ENCODE measurements around the gene RAB6B. TPM values are rescaled to one million over a fixed set of nuclear protein-coding genes. Genes with fewer than 3 reads are reported as not detected.

Gene RAB6B
- total RNA-seq, 1 experiment from 2014 or later = 18.0 TPM

DNA sequence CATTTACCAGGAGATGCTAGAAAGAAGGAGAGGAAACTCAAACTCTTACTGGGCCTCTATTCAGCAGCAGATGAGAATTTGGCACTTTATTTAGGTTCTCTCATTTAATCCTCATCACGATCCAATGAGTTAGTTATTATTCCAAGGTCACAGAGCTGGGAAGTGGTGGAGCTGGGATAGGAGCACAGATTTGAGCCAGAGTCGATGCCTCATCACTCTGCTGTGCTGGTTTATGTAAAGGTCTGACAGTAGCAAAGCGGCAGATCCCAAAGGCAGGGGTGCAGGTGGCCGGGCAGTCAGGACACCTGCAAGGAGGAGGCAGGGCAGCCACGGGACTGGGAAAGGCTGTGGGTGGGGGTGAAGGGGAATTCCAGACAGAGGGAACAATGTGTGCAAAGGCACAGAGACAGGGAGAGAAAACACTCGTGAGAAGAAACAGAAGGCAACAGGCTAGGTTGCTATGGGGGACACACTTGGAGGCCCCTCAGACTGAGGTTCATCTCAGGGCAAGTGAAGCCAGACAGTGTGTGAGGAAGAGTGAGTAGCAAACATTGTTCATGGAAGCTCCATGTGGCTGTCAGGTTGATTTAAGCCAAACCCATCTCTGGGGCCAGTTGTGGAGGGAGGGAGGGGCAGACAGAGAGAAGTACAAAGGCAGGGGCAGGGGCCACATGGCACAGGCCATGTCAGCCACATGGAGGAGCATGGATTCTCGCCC is 26.8 kb downstream of the RAB6B start:
- ATAC-seq = no peak
- Mint-ChIP-seq H3K4me1 (peaks cover 19% of the 10 kb centered on the region), H3K27ac (no peak overlapping the region), H3K9me3 (no peaks in the 10 kb centered on the region), H3K4me3 (no peak overlapping the region), H3K27me3 (ENCODE audit: low read depth) (no peaks in the 10 kb centered on the region), H3K36me3 (no peaks in the 10 kb centered on the region)
- no peak for DNase-seq (ENCODE audit: low spot score)
- CTCF ChIA-PET = no interaction called here
- TF ChIP-seq EMX1 (CRISPR knock-in tag; IDR thresholded peaks at IDR 0.05) (no peak), ZNF232 (CRISPR knock-in tag; IDR thresholded peaks at IDR 0.05) (no peak), FOXJ3 (CRISPR knock-in tag; IDR thresholded peaks at IDR 0.05; ENCODE audit: borderline replicate concordance) (no peak), FOXK1 (CRISPR knock-in tag; IDR thresholded peaks at IDR 0.05) (no peak), RORB (CRISPR knock-in tag; IDR thresholded peaks at IDR 0.05) (no peak)
- TF ChIP-seq, protein P1, sequence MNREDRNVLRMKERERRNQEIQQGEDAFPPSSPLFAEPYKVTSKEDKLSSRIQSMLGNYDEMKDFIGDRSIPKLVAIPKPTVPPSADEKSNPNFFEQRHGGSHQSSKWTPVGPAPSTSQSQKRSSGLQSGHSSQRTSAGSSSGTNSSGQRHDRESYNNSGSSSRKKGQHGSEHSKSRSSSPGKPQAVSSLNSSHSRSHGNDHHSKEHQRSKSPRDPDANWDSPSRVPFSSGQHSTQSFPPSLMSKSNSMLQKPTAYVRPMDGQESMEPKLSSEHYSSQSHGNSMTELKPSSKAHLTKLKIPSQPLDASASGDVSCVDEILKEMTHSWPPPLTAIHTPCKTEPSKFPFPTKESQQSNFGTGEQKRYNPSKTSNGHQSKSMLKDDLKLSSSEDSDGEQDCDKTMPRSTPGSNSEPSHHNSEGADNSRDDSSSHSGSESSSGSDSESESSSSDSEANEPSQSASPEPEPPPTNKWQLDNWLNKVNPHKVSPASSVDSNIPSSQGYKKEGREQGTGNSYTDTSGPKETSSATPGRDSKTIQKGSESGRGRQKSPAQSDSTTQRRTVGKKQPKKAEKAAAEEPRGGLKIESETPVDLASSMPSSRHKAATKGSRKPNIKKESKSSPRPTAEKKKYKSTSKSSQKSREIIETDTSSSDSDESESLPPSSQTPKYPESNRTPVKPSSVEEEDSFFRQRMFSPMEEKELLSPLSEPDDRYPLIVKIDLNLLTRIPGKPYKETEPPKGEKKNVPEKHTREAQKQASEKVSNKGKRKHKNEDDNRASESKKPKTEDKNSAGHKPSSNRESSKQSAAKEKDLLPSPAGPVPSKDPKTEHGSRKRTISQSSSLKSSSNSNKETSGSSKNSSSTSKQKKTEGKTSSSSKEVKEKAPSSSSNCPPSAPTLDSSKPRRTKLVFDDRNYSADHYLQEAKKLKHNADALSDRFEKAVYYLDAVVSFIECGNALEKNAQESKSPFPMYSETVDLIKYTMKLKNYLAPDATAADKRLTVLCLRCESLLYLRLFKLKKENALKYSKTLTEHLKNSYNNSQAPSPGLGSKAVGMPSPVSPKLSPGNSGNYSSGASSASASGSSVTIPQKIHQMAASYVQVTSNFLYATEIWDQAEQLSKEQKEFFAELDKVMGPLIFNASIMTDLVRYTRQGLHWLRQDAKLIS (CRISPR knock-in tag; IDR thresholded peaks at IDR 0.05; ENCODE audit: borderline replicate concordance) = no peak
- TF ChIP-seq, protein P2, sequence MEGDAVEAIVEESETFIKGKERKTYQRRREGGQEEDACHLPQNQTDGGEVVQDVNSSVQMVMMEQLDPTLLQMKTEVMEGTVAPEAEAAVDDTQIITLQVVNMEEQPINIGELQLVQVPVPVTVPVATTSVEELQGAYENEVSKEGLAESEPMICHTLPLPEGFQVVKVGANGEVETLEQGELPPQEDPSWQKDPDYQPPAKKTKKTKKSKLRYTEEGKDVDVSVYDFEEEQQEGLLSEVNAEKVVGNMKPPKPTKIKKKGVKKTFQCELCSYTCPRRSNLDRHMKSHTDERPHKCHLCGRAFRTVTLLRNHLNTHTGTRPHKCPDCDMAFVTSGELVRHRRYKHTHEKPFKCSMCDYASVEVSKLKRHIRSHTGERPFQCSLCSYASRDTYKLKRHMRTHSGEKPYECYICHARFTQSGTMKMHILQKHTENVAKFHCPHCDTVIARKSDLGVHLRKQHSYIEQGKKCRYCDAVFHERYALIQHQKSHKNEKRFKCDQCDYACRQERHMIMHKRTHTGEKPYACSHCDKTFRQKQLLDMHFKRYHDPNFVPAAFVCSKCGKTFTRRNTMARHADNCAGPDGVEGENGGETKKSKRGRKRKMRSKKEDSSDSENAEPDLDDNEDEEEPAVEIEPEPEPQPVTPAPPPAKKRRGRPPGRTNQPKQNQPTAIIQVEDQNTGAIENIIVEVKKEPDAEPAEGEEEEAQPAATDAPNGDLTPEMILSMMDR (IDR thresholded peaks at IDR 0.05) = no peak
- POLR2A ChIA-PET = no interaction called here

DNA sequence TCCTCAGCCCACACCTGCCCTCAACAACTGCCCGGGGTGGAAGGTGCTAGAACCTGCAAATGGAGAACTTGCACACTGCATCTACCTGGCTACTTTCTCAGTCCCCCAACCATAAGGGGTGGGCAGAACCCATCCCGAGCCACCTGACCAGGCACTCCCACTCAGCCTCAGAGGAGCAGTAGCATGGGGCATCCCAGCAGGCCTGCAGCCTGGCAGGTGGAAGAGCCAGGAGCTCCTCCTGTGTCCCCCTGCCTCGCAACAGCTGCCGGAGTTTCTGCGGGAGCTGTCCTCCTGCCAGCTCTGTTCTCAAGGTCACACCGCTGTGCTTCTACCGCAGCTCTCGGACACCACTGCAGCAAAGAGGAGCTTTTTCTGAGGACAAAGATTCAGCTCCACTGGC is 27.5 kb downstream of the RAB6B start:
- Mint-ChIP-seq H3K9me3 (no peaks in the 10 kb centered on the region), H3K27ac (no peak overlapping the region), H3K4me1 (peaks cover 18% of the 10 kb centered on the region), H3K4me3 (no peak overlapping the region), H3K36me3 (no peaks in the 10 kb centered on the region), H3K27me3 (ENCODE audit: low read depth) (no peaks in the 10 kb centered on the region)
- TF ChIP-seq RORB (CRISPR knock-in tag; IDR thresholded peaks at IDR 0.05) (no peak), PRRX2 (CRISPR knock-in tag; IDR thresholded peaks at IDR 0.05) (no peak), TP53 (CRISPR knock-in tag; IDR thresholded peaks at IDR 0.05) (no peak), SOX15 (CRISPR knock-in tag; IDR thresholded peaks at IDR 0.05) (no peak), ZNF416 (CRISPR knock-in tag; IDR thresholded peaks at IDR 0.05) (no peak), TEAD4 (CRISPR knock-in tag; IDR thresholded peaks at IDR 0.05) (no peak), FOXP1 (CRISPR knock-in tag; IDR thresholded peaks at IDR 0.05; ENCODE audit: borderline replicate concordance) (no peak)
- TF ChIP-seq, protein P3, sequence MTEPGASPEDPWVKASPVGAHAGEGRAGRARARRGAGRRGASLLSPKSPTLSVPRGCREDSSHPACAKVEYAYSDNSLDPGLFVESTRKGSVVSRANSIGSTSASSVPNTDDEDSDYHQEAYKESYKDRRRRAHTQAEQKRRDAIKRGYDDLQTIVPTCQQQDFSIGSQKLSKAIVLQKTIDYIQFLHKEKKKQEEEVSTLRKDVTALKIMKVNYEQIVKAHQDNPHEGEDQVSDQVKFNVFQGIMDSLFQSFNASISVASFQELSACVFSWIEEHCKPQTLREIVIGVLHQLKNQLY (CRISPR knock-in tag; IDR thresholded peaks at IDR 0.05) = no peak
- TF ChIP-seq, protein P4, sequence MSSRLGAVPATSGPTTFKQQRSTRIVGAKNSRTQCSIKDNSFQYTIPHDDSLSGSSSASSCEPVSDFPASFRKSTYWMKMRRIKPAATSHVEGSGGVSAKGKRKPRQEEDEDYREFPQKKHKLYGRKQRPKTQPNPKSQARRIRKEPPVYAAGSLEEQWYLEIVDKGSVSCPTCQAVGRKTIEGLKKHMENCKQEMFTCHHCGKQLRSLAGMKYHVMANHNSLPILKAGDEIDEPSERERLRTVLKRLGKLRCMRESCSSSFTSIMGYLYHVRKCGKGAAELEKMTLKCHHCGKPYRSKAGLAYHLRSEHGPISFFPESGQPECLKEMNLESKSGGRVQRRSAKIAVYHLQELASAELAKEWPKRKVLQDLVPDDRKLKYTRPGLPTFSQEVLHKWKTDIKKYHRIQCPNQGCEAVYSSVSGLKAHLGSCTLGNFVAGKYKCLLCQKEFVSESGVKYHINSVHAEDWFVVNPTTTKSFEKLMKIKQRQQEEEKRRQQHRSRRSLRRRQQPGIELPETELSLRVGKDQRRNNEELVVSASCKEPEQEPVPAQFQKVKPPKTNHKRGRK (CRISPR knock-in tag; IDR thresholded peaks at IDR 0.05; ENCODE audit: borderline replicate concordance) = no peak
- DNase-seq (ENCODE audit: low spot score) = no peak
- ATAC-seq = no peak
- ChIA-PET POLR2A (no interaction called here), CTCF (interaction anchor here (0.5 kb wide), 1 partner anchor 169 kb away, joined by 4 read pairs; no protein-coding TSS in a partner anchor)
